SHP77 (cell line): Measurements from ENCODE around the gene PRR15.
A peak's percentile ranks its signal among the peaks of the same experiment; 100 is the strongest.

Experiments used
- DNase-seq, 2 experiments: peaks; one replicate each; lab custom pipeline; 2025; lab: John Stamatoyannopoulos, UW

Gene PRR15

GRCh38 chr7:29609162-29610037 is 45.8 kb downstream of the PRR15 start:
- peak; percentile 83 to 87 for DNase-seq

GRCh38 chr7:29610086-29610485 is 46.5 kb downstream of the PRR15 start:
- DNase-seq = no peak

- DNase-seq = peak in 1 of 2 experiments; percentile 17
These were observed 48.4 kb downstream of the PRR15 start for GRCh38 chr7:29611941-29612544.

GRCh38 chr7:29612596-29612995 is 49.0 kb downstream of the PRR15 start:
- no peak for DNase-seq

GRCh38 chr7:29613100-29613499 is 49.5 kb downstream of the PRR15 start:
- no peak for DNase-seq

GRCh38 chr7:29614229-29614628 is 50.6 kb downstream of the PRR15 start:
- no peak for DNase-seq
